Hepatocyte (in vitro differentiated cells): Measurements from ENCODE around the gene ASAP2. TPM values are rescaled to one million over a fixed set of nuclear protein-coding genes. Genes with fewer than 3 reads are reported as not detected.

ENCODE experiments used
- DNase-seq: peaks from one replicate; pipeline ENCODE4 v3.0.0-alpha.2; 2016; ENCODE audit warnings: low spot score
- H2AFZ ChIP-seq: fragments of 200-600 bp; sonication (generic); 2 replicates; pipeline ENCODE4 v1.6.0; 2016; ENCODE audit warnings: antibody characterized with exemption, mild to moderate bottlenecking
- H3K27ac ChIP-seq: fragments of 200-600 bp; sonication (generic); 2 replicates; pipeline ENCODE4 v1.5.1; 2016; ENCODE audit warnings: mild to moderate bottlenecking
- H3K27me3 ChIP-seq: fragments of 200-600 bp; sonication (generic); 2 replicates; pipeline ENCODE4 v1.6.1; 2016
- H3K36me3 ChIP-seq: fragments of 200-600 bp; sonication (generic); replicated peaks from 2 replicates; pipeline ENCODE4 v1.5.1; 2016; ENCODE audit warnings: low read depth; ENCODE audit not compliant: insufficient read depth
- H3K4me1 ChIP-seq: fragments of 200-600 bp; sonication (generic); 2 replicates; pipeline ENCODE4 v1.5.1; 2016; ENCODE audit warnings: mild to moderate bottlenecking, moderate library complexity; ENCODE audit not compliant: insufficient read depth
- H3K4me2 ChIP-seq: fragments of 200-600 bp; sonication (generic); 2 replicates; pipeline ENCODE4 v1.6.0; 2016
- H3K4me3 ChIP-seq: fragments of 200-600 bp; sonication (generic); 2 replicates; pipeline ENCODE4 v1.5.1; 2016; ENCODE audit warnings: mild to moderate bottlenecking
- H3K79me2 ChIP-seq: fragments of 200-600 bp; sonication (generic); 2 replicates; pipeline ENCODE4 v1.6.0; 2017; ENCODE audit warnings: mild to moderate bottlenecking
- H3K9me2 ChIP-seq: fragments of 200-600 bp; sonication (generic); replicated peaks from 2 replicates; pipeline ENCODE4 v1.6.0; 2017; ENCODE audit warnings: mild to moderate bottlenecking; ENCODE audit not compliant: insufficient read depth
- H3K9me3 ChIP-seq: fragments of 200-600 bp; sonication (generic); 2 replicates; pipeline ENCODE4 v1.5.1; 2016; ENCODE audit warnings: low read depth, mild to moderate bottlenecking
- H4K20me1 ChIP-seq: fragments of 200-600 bp; sonication (generic); 2 replicates; pipeline ENCODE4 v1.6.0; 2016; ENCODE audit warnings: mild to moderate bottlenecking; ENCODE audit not compliant: insufficient read depth, poor library complexity, severe bottlenecking
- EZH2 ChIP-seq: fragments of 200-600 bp; sonication (generic); IDR thresholded peaks from 2 replicates; pipeline ENCODE4 v1.6.1; 2016; ENCODE audit warnings: antibody characterized with exemption, mild to moderate bottlenecking, borderline replicate concordance
- EZH2phosphoT487 ChIP-seq: fragments of 200-600 bp; sonication (generic); IDR thresholded peaks from one replicate; pipeline ENCODE4 v1.6.1; 2018; ENCODE audit warnings: antibody characterized with exemption, mild to moderate bottlenecking, low read depth, moderate library complexity; ENCODE audit not compliant: unreplicated experiment, severe bottlenecking
- WGBS: methylation state at CpG from one replicate; pipeline ENCODE4 v1.1.6; 2016; ENCODE audit warnings: low lambda C conversion rate; ENCODE audit errors: missing lambda C conversion rate; 5-methylcytosine and 5-hydroxymethylcytosine counted together
- polyA plus RNA-seq: library from polyadenylated mRNA; unstranded; fragments of >200 nt; fragmentation: Nextera tagmentation; extraction: Ambion mirVana; gene quantifications from 2 replicates; pipeline ENCODE4 v1.2.1, GENCODE V29; 2016
- total RNA-seq: library from RNA; depleted of rRNA; stranded (reverse); fragments of >200 nt; gene quantifications from 2 replicates; pipeline ENCODE4 v1.2.3, GENCODE V29; 2014
- TF ChIP-seq, protein P1 (sequence below): fragments of 200-600 bp; sonication (generic); IDR thresholded peaks from 2 replicates; pipeline ENCODE4 v1.5.1; 2016; ENCODE audit warnings: antibody characterized with exemption, mild to moderate bottlenecking; ENCODE audit not compliant: poor library complexity

The ASAP2 gene
- total and polyA plus RNA-seq, 2 experiments from 2014 or later, result 13.7 to 21.3 TPM

DNA sequence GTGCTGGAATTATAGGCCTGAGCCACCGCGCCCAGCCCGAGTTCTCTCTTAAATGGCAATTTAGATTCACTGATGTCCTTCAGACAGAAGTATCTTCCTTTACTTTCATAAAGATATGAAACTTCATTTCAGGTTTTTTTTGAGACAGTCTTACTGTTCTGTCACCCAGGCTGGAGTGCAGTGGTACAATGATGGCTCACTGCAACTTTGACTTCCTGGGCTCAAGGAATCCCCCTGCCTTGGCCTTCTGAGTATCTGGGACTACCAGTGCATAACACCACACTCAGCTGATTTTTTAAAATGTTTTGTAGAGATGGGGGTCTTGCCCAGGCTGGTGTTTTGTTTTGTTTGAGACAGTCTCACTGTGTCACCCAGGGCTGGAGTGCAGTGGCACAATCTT, 203.5 kb downstream of the ASAP2 start:
- H2AFZ ChIP-seq, result no peak overlapping the region
- H3K9me2 ChIP-seq, result no peaks in the 10 kb centered on the region
- H3K79me2 ChIP-seq, result no peaks in the 10 kb centered on the region
- H3K4me2 ChIP-seq, result no peak overlapping the region
- H3K4me1 ChIP-seq, result no peaks in the 10 kb centered on the region
- no peak for TF ChIP-seq EZH2phosphoT487
- TF ChIP-seq, protein P1, sequence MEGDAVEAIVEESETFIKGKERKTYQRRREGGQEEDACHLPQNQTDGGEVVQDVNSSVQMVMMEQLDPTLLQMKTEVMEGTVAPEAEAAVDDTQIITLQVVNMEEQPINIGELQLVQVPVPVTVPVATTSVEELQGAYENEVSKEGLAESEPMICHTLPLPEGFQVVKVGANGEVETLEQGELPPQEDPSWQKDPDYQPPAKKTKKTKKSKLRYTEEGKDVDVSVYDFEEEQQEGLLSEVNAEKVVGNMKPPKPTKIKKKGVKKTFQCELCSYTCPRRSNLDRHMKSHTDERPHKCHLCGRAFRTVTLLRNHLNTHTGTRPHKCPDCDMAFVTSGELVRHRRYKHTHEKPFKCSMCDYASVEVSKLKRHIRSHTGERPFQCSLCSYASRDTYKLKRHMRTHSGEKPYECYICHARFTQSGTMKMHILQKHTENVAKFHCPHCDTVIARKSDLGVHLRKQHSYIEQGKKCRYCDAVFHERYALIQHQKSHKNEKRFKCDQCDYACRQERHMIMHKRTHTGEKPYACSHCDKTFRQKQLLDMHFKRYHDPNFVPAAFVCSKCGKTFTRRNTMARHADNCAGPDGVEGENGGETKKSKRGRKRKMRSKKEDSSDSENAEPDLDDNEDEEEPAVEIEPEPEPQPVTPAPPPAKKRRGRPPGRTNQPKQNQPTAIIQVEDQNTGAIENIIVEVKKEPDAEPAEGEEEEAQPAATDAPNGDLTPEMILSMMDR, result no peak
- TF ChIP-seq EZH2, result no peak
- DNase-seq, result no peak
- no peaks in the 10 kb centered on the region for H3K9me3 ChIP-seq
- no peaks in the 10 kb centered on the region for H3K27me3 ChIP-seq
- H3K36me3 ChIP-seq, result no peaks in the 10 kb centered on the region
- no peak overlapping the region for H3K27ac ChIP-seq
- WGBS, result 99% methylated on average over 3 of the region's 3 CpGs
- H4K20me1 ChIP-seq, result no peaks in the 10 kb centered on the region
- H3K4me3 ChIP-seq, result no peak overlapping the region

DNA sequence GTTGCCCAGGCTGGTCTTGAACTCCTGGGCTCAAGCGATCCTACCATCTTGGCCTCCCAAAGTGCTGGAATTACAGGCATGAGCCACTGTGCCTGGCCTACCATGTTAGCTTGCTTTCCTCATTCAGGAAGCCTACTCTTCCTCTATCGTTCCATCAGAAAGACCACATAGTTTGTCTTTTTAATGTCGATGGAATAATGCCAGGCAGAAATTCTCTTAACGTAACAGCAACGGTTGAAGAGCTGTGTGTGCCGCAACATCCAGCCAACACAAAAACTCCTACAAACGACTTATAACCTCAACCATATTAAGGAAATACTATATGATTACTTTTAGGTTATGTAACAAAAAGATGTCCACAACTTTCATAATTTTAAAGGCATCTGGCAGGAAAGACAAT, 206.2 kb downstream of the ASAP2 start:
- H3K9me2 ChIP-seq, result no peaks in the 10 kb centered on the region
- peaks cover 3% of the 10 kb centered on the region for H3K79me2 ChIP-seq
- H4K20me1 ChIP-seq, result no peaks in the 10 kb centered on the region
- TF ChIP-seq, protein P1, result no peak
- no peak for TF ChIP-seq EZH2
- no peak for TF ChIP-seq EZH2phosphoT487
- no peaks in the 10 kb centered on the region for H3K4me1 ChIP-seq
- no peaks in the 10 kb centered on the region for H3K36me3 ChIP-seq
- H3K27ac ChIP-seq, result no peak overlapping the region
- no peak overlapping the region for H3K4me2 ChIP-seq
- DNase-seq, result no peak
- H3K27me3 ChIP-seq, result no peaks in the 10 kb centered on the region
- 92% methylated on average over 7 of the region's 7 CpGs for WGBS
- H2AFZ ChIP-seq, result no peak overlapping the region
- no peak overlapping the region for H3K4me3 ChIP-seq
- H3K9me3 ChIP-seq, result no peaks in the 10 kb centered on the region

DNA sequence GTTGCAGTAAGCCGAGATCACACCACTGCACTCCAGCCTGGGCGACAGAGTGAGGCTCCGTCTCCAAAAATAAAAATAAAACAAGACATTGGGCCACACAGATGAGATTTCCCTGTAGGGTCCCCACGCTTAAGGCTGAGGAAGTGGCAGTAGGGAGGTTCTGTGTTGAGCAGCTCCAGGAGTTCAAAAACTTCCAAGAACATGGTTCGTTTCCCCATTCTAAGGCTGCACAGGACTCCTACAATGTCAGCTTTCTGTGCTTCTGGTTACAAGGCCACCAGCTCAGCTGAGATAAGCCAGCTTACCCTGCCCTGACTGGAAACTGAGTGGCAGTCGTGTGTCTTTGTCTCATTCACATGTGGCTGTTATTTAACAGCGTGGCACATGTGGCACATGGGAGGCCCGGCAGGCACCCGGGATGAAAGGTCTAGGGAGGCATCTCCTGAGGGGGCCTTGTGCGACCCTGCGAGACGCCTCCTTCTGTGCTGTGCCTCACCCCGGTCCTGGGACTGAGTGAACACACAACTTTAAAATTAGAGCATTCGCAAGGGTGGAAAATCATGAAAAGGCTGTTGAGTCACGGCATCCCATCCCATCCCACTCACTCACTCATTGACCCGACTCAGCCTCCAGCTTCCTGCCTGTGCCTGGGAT, 209.0 kb downstream of the ASAP2 start:
- TF ChIP-seq EZH2, result no peak
- TF ChIP-seq EZH2phosphoT487, result no peak
- TF ChIP-seq, protein P1, result no peak
- peaks cover 32% of the 10 kb centered on the region for H3K79me2 ChIP-seq
- H3K27ac ChIP-seq, result no peak overlapping the region
- WGBS, result 95% methylated on average over 16 of the region's 16 CpGs
- H3K27me3 ChIP-seq, result no peaks in the 10 kb centered on the region
- H3K4me2 ChIP-seq, result no peak overlapping the region
- DNase-seq, result no peak
- no peaks in the 10 kb centered on the region for H4K20me1 ChIP-seq
- no peak overlapping the region for H2AFZ ChIP-seq
- H3K9me3 ChIP-seq, result no peaks in the 10 kb centered on the region
- no peaks in the 10 kb centered on the region for H3K36me3 ChIP-seq
- no peak overlapping the region for H3K4me3 ChIP-seq
- H3K4me1 ChIP-seq, result no peaks in the 10 kb centered on the region
- no peaks in the 10 kb centered on the region for H3K9me2 ChIP-seq
